Measurements from ENCODE around the gene MMP11.

GRCh38 chr22:23755711-23756110 is 16.9 kb upstream of the MMP11 start:
- TF ChIP-seq CTCF (CRISPR knock-in tag; IDR thresholded peaks at IDR 0.05) (no peak), ZNF850 (CRISPR knock-in tag; conservative IDR thresholded peaks at IDR 0.05) (no peak), ZNF24 (IDR thresholded peaks at IDR 0.05) (no peak), TRIM24 (CRISPR knock-in tag; IDR thresholded peaks at IDR 0.05) (no peak), NFYB (CRISPR knock-in tag; IDR thresholded peaks at IDR 0.05) (no peak), NFRKB (IDR thresholded peaks at IDR 0.05) (no peak), ZBTB40 (IDR thresholded peaks at IDR 0.05) (no peak), ZBTB40 (CRISPR knock-in tag; IDR thresholded peaks at IDR 0.05) (no peak), SUZ12 (IDR thresholded peaks at IDR 0.05; ENCODE audit: low read depth, low read length) (no peak), KDM5A (IDR thresholded peaks at IDR 0.05; ENCODE audit: borderline replicate concordance, low read length) (no peak), ZNF143 (CRISPR knock-in tag; IDR thresholded peaks at IDR 0.05) (no peak), ZNF30 (CRISPR knock-in tag; IDR thresholded peaks at IDR 0.05) (no peak), KLF6 (CRISPR knock-in tag; IDR thresholded peaks at IDR 0.05) (no peak)
